NCI-H1105 (cell line): Measurements from ENCODE around the gene GNAQ.
A peak's percentile ranks its signal among the peaks of the same experiment; 100 is the strongest.

Source experiments
- DNase-seq: peaks from one replicate; lab custom pipeline; 2025; lab: John Stamatoyannopoulos, UW

The GNAQ gene

GRCh38 chr9:78031893-78032729 lies 500 bp upstream of the GNAQ start:
- peak; percentile 79 for DNase-seq

- peak; percentile 33 for DNase-seq
Observed at GRCh38 chr9:78030553-78031443, 813 bp downstream of the GNAQ start.

DNA sequence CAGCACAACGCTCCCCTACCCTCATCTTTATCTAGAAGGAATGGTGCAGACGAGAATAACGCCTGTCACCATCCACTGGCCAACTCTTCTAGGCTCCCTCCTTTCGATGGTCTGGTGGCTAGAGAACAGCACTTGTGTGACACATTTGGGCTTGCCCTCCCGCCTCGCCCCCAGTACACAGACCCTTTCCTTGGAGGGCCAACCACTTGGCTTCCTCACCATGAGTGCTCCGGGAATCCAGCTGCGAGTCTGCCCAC lies 1.4 kb downstream of the GNAQ start:
- no peak for DNase-seq

DNA sequence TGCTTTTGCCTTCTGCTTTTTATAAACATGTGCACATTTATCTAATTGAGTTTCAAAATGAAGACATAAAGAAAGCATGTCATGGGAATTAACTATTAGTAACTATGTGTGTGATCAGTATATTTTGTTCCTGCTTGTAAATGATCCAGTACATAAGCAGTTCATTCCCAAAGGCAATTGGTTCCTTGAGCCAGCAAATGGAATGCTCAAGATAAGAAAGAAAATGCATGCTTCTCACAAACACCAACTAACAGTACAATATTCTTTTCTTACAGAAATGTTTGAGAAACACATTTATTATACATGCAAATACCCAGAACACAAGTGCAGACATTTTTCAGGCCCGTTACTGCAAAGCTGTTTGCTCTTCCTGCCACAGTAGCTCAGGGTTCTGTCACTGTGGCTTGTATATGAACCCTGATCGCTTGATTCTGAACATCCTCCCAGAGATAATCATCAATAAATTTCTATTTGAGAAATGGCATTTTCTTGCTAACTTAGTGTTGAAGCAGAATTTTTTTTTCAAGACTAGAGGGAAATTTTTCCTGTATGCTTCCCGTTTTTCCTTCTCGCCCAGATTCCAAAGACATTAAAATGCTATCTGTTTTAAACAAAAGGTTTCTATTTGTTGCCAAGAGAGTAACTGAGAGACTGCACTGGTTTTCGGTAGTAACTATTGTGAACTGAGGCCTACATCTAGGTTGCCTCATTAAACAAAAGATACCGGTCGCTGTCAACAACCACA lies 1.9 kb downstream of the GNAQ start:
- no peak for DNase-seq

GRCh38 chr9:78028926-78029325 lies 2.7 kb downstream of the GNAQ start:
- no peak for DNase-seq

DNA sequence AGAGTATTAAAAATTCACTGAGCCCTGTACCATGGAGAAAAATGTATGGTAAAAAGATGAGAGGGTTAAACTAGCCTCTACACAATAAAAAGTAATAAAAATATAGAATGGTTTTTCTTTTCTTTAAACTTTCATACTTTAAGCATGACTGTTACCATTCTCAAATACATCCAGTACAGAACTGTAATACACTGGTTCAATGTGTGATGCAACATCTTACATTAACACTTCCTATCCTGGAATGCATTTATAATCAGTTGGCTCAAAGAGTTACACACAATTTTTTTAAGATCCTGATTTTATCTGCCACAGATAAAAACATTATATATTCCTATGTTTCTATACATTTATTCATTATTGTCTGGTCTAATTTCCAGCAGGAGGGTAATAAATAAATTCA lies 4.7 kb downstream of the GNAQ start:
- no peak for DNase-seq

GRCh38 chr9:78026416-78026815 lies 5.2 kb downstream of the GNAQ start:
- DNase-seq, result no peak

DNA sequence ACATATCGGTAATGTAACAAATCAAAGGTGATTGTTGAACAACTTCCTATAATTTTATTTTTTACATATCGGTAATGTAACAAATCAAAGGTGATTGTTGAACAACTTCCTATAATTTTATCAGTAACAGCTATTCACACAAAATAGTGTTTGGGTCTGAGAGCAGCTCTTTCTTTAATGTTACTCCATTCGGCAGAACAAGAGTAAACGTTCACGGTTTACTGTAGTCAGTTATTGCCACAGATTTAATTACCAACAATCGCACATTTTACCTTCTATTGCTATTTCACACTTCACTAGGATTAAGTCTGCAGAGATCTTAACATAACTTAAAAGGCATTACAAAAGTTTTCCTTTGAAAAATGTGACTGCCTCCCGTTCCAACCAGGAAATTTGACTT lies 6.4 kb downstream of the GNAQ start:
- DNase-seq, result no peak

DNA sequence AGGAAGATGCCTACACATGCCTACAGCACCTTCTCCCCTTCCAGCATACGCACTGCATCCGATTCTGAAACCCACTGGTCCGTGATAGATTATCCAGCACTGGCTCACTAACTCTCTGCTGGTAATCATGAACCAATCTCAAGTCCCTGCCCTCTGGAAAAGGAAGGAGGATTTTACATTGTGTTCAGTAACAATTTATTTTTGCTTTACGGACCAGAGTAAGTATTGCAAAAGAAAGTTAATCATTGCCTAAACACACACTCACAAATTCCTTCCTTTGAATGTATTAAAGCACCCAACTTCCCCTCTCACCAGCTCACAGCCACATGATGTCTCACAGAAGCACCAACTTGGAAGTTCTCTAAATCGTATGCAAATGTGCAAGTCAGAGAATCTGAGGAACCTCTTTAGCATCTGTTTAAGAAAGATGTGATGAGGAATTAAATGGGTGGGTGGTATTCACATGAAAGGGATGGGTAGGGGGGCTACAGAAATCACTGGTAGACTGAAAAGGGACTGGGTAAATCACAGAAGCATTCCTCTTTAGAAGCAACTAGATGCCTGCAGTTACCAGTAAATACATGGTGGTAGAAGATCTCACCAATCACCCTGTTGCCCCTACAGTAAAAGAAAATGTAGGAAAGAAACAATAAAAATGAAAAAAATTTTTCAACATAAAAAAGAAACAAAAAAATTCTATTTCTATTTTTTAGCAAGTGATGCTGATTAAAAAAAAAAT lies 8.4 kb downstream of the GNAQ start:
- no peak for DNase-seq

DNA sequence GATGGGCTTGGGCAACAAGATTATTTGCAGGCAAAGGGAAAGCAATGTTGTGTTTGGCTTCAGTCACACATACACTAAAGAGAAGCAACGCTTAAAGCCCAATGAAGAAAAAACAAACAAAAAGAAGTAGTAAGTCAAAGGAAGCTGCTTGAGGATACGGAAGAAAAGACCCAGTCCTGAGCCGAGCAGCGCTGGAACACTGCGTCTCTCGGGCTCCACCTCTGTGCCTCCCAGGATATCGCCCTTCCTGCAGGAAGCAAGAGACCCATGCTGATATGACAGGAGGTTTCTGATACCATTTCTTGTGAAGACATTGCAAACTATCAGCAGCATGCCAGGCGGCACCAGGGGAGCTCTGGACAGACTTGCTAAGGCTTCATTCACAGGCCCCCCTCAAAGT lies 9.9 kb downstream of the GNAQ start:
- no peak for DNase-seq

DNA sequence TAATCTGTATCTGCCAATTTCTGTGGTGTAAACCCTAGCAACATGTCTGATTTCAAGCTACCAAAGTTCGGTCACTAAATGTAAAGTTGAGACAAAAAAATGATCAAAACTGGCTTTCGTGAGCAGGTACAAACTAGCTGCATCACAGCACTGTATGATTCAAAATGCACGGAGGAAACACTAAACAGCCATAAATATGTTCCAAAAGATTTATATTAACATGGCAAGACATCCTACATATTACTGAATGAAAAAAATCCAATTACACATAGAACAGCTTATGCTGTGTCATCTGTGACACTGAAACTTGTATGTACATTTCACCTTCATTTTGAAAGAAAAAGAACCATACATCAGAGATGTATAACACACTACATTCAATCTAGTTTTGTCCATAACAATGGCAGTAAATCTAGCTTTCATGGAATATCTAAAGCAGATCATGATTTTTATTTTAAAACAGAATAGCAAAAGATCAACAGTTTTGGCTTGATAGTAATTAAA lies 14.4 kb downstream of the GNAQ start:
- no peak for DNase-seq

GRCh38 chr9:78015241-78015640 lies 16.4 kb downstream of the GNAQ start:
- DNase-seq, result no peak

GRCh38 chr9:78014776-78015175 lies 16.8 kb downstream of the GNAQ start:
- no peak for DNase-seq

DNA sequence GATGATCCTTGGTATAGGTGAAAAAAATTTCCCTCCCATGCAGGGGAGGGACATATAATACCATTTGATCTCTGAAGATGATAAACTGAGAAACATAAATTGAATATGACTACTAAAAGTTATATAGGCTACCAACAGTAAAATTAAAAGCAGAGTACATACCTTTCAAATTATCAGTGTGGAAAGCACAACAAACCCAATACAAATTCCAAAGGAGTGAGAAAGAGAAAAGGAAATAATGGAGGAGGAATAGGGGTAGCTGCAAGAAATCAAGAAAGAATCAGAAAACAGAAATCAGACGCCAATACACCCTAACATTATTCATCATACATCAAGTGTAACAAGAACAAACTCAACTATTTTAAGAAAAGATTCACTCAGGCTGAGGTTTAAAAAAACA lies 17.7 kb downstream of the GNAQ start:
- no peak for DNase-seq

DNA sequence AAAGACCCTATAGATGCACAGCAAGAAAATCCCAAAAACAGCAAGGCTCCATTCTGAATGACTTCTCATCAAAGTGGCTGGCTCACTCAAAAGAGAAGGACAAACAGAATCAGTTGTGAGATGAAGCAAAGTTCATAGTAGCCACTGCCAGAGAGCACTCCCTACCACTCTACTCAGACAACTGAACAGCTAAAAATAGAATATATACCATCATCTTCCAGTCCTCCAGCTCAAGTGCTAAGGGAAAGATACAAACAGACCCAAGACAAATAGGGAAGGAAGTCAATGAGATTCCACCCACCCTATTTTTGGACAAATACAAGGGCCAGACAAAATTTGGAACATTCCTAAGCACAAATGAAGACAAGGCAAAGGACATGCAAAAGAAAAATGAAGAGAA lies 20.6 kb downstream of the GNAQ start:
- no peak for DNase-seq

GRCh38 chr9:78010445-78010844 lies 21.2 kb downstream of the GNAQ start:
- DNase-seq, result no peak

GRCh38 chr9:78009186-78009585 lies 22.4 kb downstream of the GNAQ start:
- DNase-seq, result no peak

GRCh38 chr9:78006734-78007133 lies 24.9 kb downstream of the GNAQ start:
- no peak for DNase-seq

DNA sequence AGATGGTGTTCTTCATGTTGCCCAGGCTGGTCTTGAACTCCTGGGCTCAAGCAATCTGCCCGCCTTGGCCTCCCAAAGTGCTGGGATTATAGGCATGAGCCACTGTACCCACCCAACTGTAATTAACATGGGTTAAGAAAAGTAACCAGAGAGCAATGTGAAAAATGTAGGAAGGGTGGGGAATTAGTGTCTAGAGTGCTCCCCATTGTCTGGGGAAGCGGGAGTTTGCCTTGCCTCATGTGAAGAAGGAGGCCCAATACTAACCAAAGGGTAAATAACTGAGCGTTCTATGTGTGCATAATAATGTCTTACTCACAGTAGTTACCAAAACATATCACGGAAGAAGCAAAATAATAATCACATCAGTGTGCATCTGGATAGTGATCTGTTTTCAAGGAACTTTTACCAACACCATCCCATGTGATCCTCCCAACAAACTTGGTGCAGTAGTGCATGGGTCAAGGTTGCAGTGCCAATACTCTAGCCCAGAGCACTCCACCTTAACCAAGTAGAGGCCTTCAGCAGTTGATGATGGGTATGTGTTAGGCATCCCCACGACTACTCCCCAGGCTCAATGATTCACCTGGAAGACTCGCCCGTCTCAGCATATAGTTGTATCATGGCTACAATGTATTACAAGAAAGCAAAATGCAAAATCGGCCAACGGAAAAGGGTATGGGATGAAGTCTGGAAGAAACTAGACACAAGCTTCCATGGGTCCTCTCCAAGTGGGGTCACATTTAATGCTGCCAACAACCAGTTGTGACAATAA lies 26.2 kb downstream of the GNAQ start:
- no peak for DNase-seq

DNA sequence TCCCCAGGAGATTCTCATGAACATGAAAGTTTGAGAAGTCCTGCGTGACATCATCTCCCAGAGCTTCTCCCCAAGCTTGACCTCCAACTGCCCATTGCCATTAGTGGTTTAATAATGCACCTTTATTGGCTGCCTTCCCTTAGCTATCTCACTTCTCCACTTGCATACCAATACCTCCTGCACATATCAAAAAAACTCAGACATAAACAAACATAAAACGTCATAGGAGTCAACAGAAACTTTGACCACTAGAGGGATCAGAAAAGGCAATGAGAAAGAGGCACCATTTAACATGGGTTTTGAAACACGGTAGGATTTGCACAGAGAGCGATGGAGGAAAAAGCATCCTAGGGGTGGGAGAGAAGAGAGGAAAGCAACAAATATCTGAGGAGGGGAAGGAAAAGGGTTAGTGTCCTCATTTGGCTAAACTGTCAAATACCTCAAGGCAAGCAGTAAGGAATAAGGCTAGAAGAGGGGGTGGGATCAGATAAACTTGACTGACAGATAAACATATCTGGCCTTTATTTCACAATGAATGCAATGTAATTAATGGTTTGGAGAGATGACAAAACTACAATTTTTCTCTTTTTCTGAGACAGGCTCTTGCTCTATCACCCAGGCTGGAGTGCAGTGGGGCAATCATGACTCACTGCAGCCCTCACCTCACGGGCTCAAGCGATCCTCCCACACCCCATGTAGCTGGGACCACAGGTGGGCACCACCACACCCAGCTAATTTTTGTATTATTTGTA lies 27.0 kb downstream of the GNAQ start:
- DNase-seq, result no peak
